Nephron progenitor cell (in vitro differentiated cells): Measurements from ENCODE around the gene TTLL6.

Experiments
- DNase-seq: peaks from one replicate; pipeline ENCODE4 v3.0.0; 2021
- H3K27ac Mint-ChIP-seq: 2 replicates; pipeline ENCODE4 v1.8.0; 2021; ENCODE audit warnings: mild to moderate bottlenecking, moderate library complexity, mixed read lengths
- H3K27me3 Mint-ChIP-seq: 2 replicates; pipeline ENCODE4 v1.8.0; 2021; ENCODE audit warnings: mild to moderate bottlenecking, low read depth, mixed read lengths; ENCODE audit not compliant: poor library complexity
- H3K36me3 Mint-ChIP-seq: 2 replicates; pipeline ENCODE4 v1.8.0; 2021; ENCODE audit warnings: low read depth, mixed read lengths
- H3K4me1 Mint-ChIP-seq: 2 replicates; pipeline ENCODE4 v1.8.0; 2021; ENCODE audit warnings: mixed read lengths
- H3K4me3 Mint-ChIP-seq: 2 replicates; pipeline ENCODE4 v1.8.0; 2021; ENCODE audit warnings: mild to moderate bottlenecking, moderate library complexity, mixed read lengths
- H3K9me3 Mint-ChIP-seq: 2 replicates; pipeline ENCODE4 v1.8.0; 2021; ENCODE audit warnings: mild to moderate bottlenecking, moderate library complexity, mixed read lengths
- TF ChIP-seq, protein P1 (sequence below): fragments of 200-600 bp; sonication (generic); IDR thresholded peaks from 2 replicates; pipeline ENCODE4 v1.5.0; 2021; ENCODE audit warnings: antibody characterized with exemption

Gene TTLL6

DNA sequence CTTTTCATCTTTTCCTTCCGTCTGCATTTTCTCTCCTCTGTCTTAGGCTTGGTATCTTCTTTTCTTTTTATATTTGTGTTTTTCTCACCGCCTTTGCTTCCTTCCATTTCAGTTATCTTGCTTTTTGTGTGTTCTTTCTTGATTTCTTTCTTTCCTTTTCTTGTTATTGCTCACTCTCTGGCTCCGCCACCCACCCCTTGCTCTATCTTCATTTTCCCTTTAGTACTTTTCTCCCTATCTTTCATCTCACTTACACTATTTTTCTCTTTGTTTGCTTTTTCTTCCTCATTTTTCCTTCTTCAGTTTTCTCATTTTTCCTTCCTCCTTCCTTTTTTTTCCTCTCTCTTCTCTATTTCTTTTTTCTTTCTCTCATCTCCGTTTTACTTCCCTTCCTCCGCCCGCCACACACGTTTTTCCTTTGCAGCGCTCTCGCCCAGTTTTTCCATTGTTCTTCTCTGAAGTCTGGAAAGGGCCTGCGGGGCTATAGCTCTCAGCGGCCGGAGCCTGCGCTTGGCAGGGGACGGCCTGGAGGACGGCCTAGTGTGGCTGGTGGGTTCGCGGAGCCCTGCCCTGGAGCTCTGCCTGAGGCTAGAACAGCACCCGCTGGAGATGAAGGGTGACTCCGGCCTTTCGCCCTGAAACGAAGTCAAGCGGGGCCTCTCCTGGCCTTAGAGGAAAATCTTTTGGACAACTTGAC, 83.2 kb downstream of the TTLL6 start:
- TF ChIP-seq, protein P1, sequence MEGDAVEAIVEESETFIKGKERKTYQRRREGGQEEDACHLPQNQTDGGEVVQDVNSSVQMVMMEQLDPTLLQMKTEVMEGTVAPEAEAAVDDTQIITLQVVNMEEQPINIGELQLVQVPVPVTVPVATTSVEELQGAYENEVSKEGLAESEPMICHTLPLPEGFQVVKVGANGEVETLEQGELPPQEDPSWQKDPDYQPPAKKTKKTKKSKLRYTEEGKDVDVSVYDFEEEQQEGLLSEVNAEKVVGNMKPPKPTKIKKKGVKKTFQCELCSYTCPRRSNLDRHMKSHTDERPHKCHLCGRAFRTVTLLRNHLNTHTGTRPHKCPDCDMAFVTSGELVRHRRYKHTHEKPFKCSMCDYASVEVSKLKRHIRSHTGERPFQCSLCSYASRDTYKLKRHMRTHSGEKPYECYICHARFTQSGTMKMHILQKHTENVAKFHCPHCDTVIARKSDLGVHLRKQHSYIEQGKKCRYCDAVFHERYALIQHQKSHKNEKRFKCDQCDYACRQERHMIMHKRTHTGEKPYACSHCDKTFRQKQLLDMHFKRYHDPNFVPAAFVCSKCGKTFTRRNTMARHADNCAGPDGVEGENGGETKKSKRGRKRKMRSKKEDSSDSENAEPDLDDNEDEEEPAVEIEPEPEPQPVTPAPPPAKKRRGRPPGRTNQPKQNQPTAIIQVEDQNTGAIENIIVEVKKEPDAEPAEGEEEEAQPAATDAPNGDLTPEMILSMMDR: no peak
- DNase-seq: no peak
- H3K9me3 Mint-ChIP-seq: peaks cover 4% of the 10 kb centered on the region
- peaks cover 41% of the 10 kb centered on the region for H3K4me1 Mint-ChIP-seq
- no peaks in the 10 kb centered on the region for H3K36me3 Mint-ChIP-seq
- H3K27ac Mint-ChIP-seq: no peak overlapping the region
- peaks cover 100% of the 10 kb centered on the region for H3K27me3 Mint-ChIP-seq
- peak overlapping the region; percentile 19 for H3K4me3 Mint-ChIP-seq

DNA sequence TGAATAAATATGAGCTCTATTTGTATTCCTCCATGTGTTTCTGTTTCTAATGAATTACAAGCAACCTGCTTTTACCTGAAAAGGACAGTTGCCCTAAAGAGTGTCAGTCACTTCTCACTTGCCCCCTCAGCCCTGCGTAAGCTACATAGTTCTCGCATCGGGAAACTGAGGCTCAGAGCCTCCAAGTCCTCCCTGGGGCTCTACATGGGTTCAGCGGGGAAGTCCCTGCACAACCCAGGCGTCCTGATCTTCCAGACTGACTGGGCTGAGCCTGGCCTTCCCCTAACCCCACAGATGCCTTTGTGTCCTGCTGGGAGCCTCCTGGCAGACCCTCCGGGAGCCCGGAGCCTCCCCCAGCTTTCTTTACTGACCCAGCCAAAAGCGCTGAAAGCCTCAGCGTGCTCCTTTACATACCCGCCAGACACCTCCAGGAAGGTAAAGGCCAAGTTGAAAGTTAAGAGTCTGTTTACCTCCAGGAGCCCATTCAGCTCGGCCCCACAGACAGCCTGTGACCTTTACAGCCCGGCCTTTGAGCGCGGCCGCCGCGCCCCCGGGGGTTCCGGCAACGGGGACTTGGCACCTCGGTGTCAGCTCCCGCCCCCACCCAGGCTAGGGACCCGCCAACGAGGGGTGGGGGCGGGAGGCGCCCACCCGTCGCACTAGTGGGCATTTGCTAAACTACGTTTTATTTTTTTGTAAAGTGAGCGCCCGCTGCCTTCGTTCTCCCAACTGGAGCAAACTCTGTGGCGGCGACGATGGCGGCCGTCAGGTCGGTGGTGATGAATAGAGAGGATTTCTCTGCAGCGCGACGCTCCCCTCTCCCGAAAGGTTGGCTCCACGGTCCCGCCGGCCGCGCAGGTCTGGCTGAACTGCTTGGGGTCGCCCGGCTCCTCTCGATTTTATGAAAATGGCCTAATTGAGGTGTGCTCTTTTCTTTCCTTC, 84.1 kb downstream of the TTLL6 start:
- DNase-seq: peak; percentile 45
- Mint-ChIP-seq H3K36me3 (no peaks in the 10 kb centered on the region), H3K27me3 (peaks cover 100% of the 10 kb centered on the region), H3K4me1 (peaks cover 44% of the 10 kb centered on the region), H3K9me3 (peaks cover 4% of the 10 kb centered on the region), H3K27ac (no peak overlapping the region), H3K4me3 (peak overlapping the region; percentile 11)
- TF ChIP-seq, protein P1: no peak

DNA sequence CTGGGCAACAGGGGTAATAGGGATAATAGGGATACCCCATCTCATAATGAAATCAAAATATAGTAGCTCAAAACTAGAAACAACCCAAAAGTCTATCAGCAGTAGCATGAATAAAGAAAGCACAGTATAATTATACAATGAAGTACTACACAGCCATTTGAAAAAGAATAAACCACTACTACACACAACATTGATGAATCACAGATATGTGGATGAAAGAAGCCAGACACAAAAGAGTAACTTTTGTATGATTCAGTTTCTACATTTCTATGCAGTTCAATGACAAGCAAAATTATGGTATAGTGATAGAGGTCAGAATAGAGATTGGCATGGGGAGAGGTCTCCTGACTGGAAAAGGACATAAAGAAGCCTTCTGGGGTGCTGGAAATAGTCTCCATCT, 85.7 kb downstream of the TTLL6 start:
- no peak for DNase-seq
- TF ChIP-seq, protein P1: no peak
- Mint-ChIP-seq H3K36me3 (no peaks in the 10 kb centered on the region), H3K4me3 (no peak overlapping the region), H3K27me3 (peaks cover 100% of the 10 kb centered on the region), H3K9me3 (peaks cover 1% of the 10 kb centered on the region), H3K4me1 (peaks cover 44% of the 10 kb centered on the region), H3K27ac (no peak overlapping the region)

DNA sequence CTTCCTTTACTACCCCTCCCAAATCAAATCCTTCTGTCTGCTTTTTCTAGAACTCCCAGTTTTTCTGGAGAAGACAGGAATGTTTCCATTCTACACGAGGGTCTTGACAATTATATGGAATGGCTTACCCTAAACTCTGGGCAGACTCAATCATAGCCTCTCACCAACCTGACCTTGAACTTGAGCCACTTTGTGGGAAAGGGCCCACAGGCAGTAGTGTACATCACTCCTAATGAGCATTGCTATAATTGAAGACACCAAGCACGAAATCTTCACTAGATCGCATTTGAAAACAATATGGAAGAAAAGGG, 86.8 kb downstream of the TTLL6 start:
- H3K4me1 Mint-ChIP-seq: peaks cover 50% of the 10 kb centered on the region
- TF ChIP-seq, protein P1: no peak
- H3K9me3 Mint-ChIP-seq: no peaks in the 10 kb centered on the region
- peaks cover 100% of the 10 kb centered on the region for H3K27me3 Mint-ChIP-seq
- no peak for DNase-seq
- H3K36me3 Mint-ChIP-seq: no peaks in the 10 kb centered on the region
- no peak overlapping the region for H3K4me3 Mint-ChIP-seq
- peak overlapping the region; percentile 39 for H3K27ac Mint-ChIP-seq

DNA sequence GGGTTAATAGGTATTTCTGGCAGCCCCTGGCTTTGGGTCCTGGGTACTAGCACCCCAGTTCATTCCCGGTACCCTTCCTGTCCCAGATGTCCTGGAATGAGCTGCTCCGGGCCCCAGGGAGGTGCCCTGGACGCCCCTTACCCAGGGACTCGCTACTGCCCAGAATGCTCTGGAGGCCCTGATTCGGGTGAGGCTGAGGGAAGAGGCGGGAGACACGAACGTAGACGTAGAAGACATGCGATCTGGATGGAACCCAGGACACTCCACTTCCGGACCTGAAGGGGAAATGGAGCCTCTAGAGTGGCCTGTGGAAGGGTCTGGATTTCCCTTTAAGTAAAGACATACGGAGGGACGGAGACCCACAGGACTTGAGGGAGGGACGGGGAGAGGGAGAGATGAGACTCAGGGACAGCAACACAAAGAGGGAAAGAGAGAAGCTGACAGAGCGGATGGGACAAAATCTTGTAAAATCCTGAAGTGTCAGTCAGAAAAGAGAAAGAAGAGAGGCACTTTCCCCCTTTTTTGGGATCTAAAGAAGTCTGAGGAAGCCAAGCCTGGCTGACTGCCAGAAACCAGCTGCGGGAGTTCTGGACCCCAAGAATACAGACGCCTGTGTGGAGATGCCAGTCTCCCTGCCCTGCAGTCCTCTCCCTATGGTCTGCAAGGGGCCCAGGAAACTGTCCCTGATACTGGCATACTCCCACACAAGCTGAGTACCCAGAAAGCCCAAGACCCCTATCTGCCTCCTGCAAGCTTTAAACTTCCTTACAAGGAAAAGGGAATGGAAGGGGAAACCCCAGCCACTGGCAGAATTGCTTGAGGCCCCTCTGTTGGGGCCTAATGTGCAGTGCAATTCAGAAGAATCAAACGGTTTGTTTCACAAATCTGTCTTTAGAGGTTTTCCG, 87.4 kb downstream of the TTLL6 start:
- no peak overlapping the region for H3K27ac Mint-ChIP-seq
- H3K4me3 Mint-ChIP-seq: peak overlapping the region; percentile 81
- no peaks in the 10 kb centered on the region for H3K9me3 Mint-ChIP-seq
- no peaks in the 10 kb centered on the region for H3K36me3 Mint-ChIP-seq
- peaks cover 100% of the 10 kb centered on the region for H3K27me3 Mint-ChIP-seq
- peaks cover 47% of the 10 kb centered on the region for H3K4me1 Mint-ChIP-seq
- TF ChIP-seq, protein P1: no peak
- DNase-seq: no peak
